ENCODE results near the gene AVL9.

Gene AVL9

DNA sequence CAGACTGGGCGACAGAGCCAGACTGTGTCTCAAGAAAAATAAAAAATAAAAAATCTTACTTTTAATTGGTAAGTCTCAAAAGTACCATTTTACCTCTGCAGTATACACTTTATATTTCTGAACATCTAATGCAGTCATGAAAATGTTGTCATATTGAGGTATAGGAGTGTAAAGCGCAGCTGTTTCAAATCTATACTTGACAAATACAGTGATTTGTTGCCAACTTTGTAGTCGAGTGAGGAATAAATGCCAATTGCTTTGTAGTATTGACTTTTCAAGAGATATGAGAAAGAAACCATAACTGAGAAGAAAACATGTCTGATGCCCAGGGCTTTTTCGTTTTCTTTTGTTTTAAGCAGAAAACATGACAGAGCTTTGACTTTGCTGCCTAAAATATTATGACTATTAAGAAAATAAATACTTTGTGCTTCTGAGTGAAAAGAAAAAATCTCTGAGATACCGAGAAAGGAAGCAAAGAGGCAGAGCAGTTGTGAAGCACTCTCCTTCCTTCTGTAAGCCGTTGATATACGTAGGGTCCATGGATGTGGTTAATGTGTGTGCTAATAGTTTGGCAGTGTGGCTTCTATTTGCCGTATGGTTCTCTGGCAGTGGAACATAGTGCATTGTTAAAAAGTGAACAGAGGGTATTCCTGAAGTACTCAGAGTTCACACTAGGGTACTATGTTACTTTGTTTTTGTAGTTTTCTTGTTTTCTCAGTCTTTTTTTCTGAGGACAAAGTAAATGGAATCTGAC is 38.2 kb downstream of the AVL9 start:
- peak in 1 of 2 experiments; percentile 2 for DNase-seq (ENCODE audit: low read depth in 2 of 2)

DNA sequence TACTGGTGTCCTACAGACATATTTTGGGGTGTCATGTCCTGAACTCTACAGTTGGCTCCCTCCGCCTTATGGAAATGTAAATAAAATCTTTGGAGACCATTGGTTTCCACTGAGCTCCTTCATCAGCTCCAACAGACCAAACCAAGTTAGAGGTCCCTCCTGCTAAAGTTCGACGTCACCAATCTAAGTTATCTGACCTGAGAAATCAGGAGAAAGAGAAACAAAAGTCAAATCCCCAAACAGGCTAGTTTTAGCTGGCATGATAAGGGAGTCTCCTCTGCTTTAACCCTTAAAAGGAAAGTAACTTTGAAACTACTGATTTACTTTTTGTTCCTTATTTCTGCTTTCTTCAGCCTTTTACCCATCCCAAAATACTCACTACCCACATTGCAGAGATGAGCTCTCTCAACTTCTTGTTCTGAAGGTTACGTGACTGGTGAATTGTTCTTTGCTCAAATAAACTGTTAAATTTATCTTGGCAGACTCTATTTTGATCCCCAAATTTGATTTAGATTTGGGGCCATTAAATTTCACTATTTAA is 39.9 kb downstream of the AVL9 start:
- DNase-seq (ENCODE audit: low read depth in 2 of 2), result no peak

DNA sequence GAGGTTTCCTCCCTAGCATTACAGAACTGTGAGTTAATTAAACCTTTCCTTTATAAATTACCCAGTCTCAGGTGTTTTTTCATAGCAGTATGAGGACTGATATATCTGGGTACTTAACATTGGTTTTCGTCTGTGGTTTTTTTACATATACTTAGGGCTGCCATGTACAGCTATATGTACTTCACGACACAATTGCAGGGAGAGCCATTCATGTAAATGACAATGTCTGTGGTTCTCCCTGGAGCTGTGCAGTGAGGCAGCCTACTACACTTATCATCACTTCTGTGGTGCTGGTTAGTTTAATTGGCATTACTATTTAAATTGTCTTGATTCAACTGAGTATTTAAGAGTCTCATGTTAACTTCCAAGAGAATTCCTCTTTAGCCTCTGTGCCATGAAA is 40.7 kb downstream of the AVL9 start:
- no peak for DNase-seq (ENCODE audit: low read depth in 2 of 2)

DNA sequence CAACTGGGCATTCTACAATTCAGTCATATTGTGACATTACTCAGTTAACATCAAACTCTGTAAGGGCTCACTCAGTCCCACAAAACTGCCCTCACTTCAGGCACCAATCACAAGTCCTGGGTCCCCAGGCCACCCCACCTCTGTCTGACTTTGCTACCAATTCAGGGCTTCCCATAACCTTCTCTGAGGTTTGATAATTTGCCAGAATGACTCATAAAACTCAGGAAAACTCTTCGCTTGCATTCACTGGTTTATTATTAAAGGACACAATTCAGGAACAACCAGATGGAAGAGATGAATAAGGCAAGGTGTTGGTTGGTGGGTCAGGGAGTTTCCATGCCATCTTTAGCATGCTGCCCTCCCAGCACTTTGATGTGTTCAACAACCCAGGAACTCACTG is 41.3 kb downstream of the AVL9 start:
- peak; percentile 28 to 29 for DNase-seq (ENCODE audit: low read depth in 2 of 2)

DNA sequence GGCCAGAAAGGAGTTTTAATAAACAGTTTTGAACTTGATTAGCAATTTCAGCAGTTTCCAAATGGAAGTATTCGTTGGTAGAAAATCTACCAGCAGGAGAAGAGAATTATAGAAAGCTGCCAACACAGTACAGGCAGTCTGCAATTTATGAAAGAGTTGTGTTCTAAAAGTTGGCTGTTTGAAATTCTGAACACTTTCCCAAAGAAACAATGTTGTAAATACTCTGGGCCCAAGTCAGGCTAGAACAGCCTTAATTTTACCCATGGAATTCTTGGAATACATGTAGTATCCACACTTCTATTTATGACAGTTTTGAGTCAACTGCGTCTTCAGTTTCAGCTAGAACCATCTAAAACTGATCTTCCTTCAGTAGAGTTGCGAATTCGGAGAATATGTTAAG is 42.5 kb downstream of the AVL9 start:
- no peak for DNase-seq (ENCODE audit: low read depth in 2 of 2)

DNA sequence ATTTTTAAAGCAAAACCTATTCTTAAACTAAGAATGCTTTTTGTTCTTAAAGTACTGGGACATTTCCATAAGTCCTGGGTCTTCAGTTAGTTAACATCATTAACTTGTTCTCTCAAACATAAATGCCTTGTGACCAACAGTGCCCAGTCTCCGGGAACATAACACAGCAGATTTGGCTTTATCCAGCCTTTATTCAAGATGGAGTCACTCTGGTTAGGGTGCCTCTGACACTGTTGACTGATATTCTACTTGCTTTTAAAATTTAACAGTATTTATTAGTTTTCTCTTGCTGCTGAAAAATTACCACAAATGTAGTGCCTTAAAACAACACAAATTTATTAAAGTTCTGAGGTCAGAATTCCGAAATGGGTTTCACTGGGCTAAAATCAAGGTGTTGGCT is 44.1 kb downstream of the AVL9 start:
- no peak for DNase-seq (ENCODE audit: low read depth in 2 of 2)

DNA sequence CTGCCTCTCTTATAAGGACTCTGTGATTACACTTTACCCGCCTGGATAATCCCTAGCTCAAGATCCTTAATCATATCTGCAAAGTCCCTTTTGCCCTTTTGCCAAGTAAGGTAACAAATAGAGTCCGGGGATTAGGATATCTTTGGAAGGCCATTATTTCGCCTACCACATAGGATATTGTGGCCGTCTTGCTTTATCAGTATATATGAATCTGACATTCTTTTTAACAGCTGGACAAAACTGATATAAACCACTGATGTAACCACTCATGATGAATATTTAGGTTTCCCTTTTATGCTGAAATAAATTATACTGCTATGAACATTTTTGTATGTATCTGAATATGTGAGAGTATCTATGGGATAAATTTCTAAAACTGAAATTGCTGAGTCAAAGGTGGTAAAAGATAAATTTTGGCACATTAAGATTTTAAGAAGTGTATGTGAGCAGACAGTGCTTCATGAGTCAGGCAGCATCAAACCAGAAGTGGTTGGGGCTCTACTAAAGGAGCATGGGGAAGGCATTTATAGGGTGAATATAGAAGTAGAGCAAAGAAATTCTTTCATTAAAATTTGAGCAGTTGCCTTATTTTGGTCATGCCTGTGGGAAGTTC is 44.7 kb downstream of the AVL9 start:
- DNase-seq (ENCODE audit: low read depth in 2 of 2), result no peak

DNA sequence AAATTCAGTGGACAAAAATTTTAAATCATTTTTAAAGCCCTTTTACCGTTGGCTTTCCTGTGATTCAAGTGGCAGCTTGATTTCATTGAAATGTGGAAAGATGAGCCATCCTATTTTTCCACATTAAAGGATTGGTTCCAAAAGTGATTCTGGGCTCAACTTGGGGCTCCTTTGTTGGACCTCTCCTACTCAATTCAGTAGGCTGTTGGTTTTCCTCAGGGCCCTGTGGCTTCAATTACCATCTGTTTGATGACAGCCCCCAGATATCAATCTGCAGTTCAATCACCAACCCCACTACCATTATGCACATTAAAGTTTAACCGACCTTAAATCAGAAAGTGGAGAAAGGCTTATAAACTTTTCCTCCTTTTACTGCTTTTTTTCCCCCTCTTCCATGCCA is 47.3 kb downstream of the AVL9 start:
- DNase-seq (ENCODE audit: low read depth in 2 of 2), result no peak

DNA sequence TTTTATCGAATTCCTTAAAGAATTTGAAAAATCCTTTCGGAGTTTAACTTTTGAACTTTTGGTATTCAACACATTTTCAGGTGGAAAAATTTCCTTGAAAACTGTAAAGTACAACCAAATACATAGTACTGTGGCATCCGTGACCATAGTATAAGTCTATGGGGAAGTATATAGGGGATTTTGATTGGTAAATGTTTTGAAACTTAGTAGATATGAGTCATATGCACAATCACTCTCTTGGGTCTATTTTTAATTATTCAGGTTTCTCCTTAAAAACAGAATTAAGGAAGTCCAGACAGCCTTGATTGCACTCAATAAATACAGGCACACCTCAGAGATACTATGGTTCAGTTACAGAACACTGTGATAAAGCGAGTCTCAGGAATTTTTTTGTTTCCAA is 64.2 kb downstream of the AVL9 start:
- no peak for DNase-seq (ENCODE audit: low read depth in 2 of 2)

DNA sequence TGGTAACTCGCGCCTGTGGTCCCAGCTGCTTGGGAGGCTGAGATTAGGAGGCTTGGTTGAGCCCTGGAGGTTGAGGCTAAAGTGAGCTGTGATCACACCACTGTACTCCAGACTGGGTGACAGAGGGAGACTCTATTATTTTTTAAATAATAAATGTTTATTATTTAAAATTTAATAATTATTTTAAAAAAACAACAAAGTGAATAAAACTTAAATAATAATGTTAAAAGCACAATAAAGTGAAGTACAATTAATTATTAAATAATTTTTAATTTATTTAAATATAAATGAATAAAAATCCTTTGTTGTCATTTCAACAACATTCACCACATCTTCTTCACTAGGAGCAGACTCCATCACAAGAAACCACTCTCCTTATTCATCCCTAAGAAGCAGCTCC is 64.8 kb downstream of the AVL9 start:
- no peak for DNase-seq (ENCODE audit: low read depth in 2 of 2)

DNA sequence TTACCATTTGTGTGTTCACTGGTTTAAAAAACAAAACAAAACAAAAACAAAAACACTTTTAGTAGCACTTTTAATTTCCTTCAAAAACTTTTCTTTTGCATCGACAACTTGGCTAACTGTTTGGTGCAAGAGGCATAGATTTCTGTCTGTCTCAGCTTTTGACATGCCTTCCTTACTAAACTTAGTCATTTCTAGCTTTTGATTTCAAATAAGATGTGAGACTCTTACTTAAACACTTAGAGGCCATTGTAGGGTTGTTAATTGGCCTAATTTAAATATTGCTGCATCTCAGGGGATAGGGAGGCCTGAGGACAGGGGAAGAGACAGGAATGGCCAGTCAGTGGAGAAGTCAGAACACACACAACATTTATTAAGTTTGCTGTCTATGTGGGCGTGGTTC is 66.3 kb downstream of the AVL9 start:
- DNase-seq (ENCODE audit: low read depth in 2 of 2), result no peak

DNA sequence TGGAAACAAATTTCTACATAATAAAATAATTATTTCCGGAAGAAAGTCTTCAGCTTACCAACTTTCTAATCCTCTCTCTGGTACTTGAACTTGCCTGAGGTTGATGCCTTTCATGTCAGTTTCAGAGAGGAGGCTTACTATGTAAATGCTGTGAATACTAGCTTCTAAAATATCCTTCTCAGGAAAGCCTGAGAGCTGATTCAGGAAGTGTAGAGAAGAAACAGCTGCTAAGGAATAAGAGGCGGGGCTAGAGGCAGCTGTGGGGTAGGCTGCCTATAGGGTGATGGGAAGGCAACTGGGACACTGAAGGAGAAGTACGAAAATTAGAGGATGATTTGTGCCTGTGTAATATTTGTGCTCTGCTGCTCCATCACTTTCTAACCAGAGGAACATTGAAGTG is 69.3 kb downstream of the AVL9 start:
- DNase-seq (ENCODE audit: low read depth in 2 of 2), result no peak

DNA sequence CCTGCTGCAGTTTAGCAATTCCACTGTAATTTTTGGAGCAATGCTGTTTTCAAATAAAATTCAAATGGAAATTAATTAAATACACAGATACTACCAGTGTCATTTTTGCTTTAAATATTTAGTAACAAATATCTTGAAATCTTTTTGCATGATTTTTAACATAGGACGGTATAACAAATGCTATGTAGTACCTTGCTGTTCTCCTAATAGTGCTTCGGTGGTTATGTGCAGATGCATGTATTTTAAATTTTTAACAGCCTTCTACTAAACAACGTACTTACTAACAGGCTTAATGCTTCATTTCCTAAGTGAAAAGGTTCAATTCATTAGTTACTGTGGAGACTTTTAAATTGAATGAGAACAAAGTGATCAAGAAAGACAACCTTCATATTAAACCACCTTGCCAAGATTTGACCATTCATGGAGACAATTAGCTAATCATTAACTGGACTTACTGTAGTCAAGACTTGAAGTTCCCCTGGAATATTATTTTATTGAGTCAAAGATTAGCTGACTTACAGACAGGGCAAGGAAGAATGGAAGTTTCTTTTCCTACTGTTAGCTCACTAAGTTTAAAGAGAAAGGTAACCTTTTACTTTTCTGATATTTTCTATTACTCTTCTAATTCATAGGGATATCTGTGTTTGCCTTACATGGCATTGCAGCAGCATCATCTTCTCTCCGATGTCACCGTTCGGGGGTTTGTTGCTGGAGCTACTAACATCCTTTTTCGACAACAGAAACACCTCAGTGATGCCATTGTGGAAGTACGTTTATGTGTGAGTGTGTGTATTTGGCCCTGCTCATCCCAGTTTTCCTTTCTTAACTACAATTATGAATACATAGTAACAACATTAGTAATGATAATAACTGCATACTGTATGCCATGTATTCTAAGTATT is 74.3 kb downstream of the AVL9 start:
- no peak for DNase-seq (ENCODE audit: low read depth in 2 of 2)

DNA sequence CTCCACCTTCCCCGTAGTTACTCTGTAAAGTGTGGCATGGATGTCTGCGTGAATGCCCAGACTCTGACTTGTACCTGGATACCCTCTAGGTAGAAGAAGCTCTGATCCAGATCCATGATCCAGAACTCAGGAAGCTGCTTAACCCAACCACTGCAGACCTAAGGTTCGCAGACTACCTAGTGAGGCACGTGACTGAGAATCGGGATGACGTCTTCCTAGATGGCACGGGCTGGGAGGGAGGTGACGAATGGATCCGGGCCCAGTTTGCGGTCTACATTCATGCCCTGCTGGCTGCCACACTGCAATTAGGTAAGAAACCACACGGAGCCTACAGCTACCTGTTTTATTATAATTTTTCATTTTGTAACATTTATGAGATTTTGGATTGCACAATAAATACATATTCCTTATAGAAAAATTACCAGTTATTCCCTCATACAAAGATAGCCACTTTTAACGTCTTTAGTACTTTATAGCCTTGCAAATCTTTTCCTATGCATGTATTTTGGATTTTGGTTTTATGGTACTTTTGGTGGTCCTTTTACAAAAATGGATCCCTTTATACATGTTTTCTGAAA is 77.9 kb downstream of the AVL9 start:
- no peak for DNase-seq (ENCODE audit: low read depth in 2 of 2)

DNA sequence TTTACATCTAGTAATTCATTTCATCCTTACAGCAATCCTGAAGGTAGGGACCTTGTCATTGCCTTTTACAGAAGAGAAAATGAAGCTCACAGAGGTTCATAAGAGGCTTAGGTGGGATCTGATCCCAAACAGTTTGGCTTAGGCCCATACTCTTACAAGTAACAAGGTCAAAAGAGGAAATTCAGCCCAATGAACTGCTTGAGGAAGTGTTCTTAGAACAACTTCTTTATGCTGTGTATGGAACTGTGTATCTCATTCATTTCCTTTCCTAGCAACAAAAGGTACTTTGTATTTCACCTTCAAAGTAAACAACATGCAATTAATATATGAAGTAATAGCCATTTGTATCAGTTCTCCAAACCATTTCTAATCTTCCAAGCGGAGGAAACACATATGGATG is 79.3 kb downstream of the AVL9 start:
- DNase-seq (ENCODE audit: low read depth in 2 of 2), result no peak

DNA sequence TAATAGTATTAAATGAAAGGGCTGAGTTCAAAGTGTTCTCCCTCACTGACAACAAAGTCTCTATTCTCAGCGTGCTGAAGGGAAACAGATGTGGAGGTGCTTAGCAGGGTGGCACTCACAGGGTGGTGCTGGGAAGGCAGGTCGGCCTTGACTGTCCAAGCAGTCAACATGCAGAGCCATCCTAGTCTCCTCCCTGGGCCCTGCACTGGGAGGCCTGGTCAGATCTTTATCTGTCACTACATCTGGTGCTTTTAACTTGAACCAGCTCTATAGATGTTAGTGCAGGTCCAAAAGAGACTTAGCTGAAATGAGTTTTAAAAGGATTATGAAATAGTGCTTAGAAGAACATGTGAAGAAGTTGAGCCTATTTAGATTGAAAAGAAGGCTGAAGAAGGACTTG is 82.1 kb downstream of the AVL9 start:
- no peak for DNase-seq (ENCODE audit: low read depth in 2 of 2)

DNA sequence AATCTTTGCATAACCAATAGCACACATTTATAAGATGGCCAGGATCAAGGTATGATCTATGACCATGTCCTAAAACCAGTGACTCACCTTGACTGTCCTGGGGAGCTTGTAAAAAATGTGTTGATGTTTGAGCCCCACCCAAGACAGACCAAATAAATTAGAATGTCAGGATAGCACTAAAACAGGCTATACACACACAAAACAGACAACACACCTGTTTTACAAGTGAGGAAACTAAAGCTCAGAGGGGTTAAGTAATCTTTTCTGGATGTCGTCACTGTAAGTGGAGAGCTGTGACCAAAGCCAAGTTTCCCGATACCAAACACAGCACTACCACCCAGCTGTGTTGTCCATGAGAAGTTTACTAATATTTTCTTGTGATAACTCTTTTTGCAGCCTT is 84.5 kb downstream of the AVL9 start:
- no peak for DNase-seq (ENCODE audit: low read depth in 2 of 2)

DNA sequence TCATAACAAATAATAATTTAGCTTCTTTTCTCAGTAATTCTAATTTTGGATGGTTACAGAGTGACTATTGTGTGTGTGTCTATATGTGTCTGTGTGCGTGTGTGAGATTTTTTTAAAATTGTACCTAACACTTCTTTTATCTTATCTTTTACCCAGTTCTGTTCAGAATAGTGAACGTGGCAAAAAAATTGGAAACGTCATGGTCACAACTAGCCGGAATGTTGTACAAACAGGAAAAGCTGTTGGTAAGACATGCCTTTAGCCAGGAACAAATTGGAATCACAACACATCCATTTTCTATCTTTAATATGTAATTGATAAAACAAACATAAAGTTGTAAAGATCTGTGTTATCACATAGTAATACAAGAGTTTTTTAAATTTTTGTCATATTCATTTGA is 85.4 kb downstream of the AVL9 start:
- no peak for DNase-seq (ENCODE audit: low read depth in 2 of 2)

DNA sequence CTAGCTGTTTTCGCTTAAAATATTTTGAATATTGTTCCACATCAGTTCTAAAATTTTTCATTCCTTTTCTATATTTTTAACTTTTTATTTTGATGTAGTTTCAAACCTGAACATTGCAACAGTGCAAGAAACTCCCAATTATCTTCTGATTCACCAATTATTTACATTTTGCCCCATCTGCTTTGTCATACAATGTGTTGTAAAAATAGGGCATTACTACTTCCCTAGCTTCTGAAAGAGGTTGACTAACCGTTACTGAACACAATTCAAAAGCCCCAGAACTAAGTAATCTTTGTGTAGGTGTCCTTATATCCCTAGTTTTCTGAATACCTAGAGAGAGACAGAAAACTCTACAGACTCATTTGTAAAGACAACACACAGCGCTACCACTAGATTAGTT is 86.7 kb downstream of the AVL9 start:
- DNase-seq (ENCODE audit: low read depth in 2 of 2), result no peak

DNA sequence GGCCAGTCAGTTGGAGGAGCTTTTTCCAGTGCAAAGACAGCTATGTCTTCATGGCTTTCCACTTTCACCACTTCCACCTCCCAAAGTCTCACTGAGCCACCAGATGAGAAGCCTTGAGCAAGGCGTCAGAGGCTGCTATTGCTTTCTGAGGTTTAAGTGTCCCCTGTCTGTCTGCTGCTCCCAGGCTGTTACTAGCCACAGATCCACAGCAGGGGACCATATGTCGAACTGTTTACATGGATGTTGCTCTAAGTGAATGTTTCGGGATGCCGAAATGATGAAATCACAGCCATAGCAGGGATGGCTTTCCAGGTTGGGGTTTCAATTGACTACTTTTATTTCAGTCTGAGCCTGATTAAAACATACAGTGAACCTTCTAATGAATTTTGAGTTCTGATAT is 88.5 kb downstream of the AVL9 start:
- DNase-seq (ENCODE audit: low read depth in 2 of 2), result peak; percentile 89

DNA sequence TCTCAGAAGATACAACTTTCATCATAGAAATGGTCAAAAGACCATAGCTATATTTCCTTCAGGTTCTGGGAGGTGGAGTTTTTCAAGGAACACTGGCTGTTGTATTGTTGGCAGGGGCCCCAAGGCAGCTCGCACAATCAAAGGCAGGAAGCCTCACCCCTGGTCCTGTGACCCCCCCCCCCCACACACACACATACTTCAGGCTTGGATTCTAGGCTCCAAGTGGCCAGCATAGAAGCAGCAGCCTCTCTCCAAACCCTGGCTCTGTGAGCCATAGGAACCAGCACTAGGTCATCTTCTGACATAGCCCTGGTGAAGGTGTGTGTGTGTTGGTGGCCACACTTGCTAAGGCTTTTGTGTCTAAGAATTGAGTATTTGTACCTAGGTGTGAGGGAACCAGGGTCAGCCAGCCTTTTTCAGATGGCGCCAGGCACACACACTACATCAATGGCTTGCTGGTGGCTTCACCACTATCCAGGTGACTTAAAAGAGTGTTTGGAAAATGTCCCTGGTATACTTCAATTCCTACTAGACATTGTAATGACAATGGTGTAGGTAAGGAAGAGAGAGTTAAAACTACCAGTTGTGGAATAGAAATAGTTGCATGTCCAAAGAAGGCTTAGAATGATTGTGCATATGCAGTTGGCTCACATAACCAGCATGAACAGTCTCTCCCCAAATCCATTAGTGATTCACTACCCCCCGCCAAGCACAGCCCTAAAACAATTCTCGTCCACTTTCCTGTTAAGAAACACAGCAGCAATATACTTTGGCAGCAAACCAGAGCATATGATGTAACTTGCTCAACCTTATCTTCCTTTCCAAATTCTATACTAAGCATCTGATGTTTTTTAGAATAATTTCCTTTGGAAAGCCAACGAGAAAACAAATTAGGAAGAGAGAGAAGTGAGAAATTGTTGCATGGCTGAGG is 91.3 kb downstream of the AVL9 start:
- DNase-seq (ENCODE audit: low read depth in 2 of 2), result peak; percentile 97

Measured in fibroblast of skin of left biceps (primary cell).